ENCODE measurements around the gene NAB1. TPM values are rescaled to one million over a fixed set of nuclear protein-coding genes. Genes with fewer than 3 reads are reported as not detected.
A peak's percentile ranks its signal among the peaks of the same experiment; 100 is the strongest.

NAB1 gene
- total and polyA plus RNA-seq, 8 donors = 14.2 to 121 (median 35.3) TPM

DNA sequence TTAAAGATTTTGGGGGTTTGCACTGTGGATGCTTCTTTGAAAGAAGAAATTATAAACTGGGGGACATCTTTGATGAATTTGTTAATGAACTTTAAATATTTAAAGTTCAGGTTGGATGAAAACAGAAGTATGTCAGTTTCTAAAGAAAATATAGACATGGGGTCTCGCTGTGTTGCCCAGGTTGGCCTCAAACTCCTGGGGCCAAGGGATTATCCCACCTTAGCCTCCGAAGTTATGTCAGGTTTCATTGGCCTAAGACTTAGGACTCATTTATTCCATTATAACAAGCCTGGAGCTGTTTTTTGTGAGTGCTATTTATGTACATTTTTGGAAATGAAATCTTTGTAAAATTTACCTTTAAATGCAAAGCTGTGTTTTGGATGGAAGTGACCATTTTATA, 2.5 kb downstream of the NAB1 start:
- Histone ChIP-seq H3K4me1 (peaks cover 8 to 81% (median 47%) of the 10 kb centered on the region in 4 donors), H3K27ac (no peak overlapping the region), H3K9me3 (no peaks in the 10 kb centered on the region), H3K36me3 (no peaks in the 10 kb centered on the region), H3K27me3 (no peaks in the 10 kb centered on the region), H3K4me3 (peak overlapping the region in 1 of 4 donors; percentile 71)
- no peak for DNase-seq
- 80 to 95% (median 91%) methylated on average over 2 of the region's 2 CpGs for WGBS, 5 donors
- TF ChIP-seq EP300 (IDR thresholded peaks at IDR 0.05) (no peak), POLR2A (IDR thresholded peaks at IDR 0.05) (no peak), POLR2AphosphoS5 (IDR thresholded peaks at IDR 0.05) (no peak)
- TF ChIP-seq, protein P1, sequence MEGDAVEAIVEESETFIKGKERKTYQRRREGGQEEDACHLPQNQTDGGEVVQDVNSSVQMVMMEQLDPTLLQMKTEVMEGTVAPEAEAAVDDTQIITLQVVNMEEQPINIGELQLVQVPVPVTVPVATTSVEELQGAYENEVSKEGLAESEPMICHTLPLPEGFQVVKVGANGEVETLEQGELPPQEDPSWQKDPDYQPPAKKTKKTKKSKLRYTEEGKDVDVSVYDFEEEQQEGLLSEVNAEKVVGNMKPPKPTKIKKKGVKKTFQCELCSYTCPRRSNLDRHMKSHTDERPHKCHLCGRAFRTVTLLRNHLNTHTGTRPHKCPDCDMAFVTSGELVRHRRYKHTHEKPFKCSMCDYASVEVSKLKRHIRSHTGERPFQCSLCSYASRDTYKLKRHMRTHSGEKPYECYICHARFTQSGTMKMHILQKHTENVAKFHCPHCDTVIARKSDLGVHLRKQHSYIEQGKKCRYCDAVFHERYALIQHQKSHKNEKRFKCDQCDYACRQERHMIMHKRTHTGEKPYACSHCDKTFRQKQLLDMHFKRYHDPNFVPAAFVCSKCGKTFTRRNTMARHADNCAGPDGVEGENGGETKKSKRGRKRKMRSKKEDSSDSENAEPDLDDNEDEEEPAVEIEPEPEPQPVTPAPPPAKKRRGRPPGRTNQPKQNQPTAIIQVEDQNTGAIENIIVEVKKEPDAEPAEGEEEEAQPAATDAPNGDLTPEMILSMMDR (IDR thresholded peaks at IDR 0.05) = no peak
- intact Hi-C loops (cut with DNase I; ENCODE audit: low total_unique reads) = loop anchor here (10.0 kb wide), 1 partner anchor 117 kb away; the partner anchor contains the start of gene NEMP2

DNA sequence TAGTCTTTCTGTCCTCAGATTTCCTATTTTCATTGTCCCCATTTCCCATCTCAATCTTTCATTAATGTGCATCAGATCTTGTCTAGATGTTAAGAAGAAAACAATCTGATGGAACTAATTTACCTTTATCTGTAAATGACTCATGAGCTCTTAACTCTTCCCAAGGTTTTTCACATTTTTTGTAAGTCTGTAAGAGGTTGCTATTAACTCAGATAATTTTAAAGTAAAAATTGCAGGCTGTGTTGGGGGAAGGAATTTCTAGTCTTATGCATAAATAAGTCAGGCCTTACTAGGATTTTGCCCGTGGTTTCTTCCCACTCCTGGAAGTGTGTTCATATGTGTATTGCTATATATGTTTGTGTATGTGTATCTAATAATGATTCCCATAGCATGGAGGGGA, 4.3 kb downstream of the NAB1 start:
- no peak for DNase-seq
- H3K4me3 ChIP-seq = no peak overlapping the region
- TF ChIP-seq, protein P1 (IDR thresholded peaks at IDR 0.05) = no peak
- TF ChIP-seq POLR2AphosphoS5 (IDR thresholded peaks at IDR 0.05) (no peak), EP300 (IDR thresholded peaks at IDR 0.05) (no peak), POLR2A (IDR thresholded peaks at IDR 0.05) (no peak)
- no peak overlapping the region for H3K27ac ChIP-seq
- no peaks in the 10 kb centered on the region for H3K9me3 ChIP-seq
- H3K4me1 ChIP-seq = peaks cover 15 to 79% (median 48%) of the 10 kb centered on the region in 4 donors
- 78 to 86% (median 81%) methylated on average over 1 of the region's 1 CpG for WGBS, 5 donors
- no peaks in the 10 kb centered on the region for H3K27me3 ChIP-seq
- intact Hi-C loops (cut with DNase I; ENCODE audit: low total_unique reads) = loop anchor here (10.0 kb wide), 1 partner anchor 118 kb away; the partner anchor contains the start of gene NEMP2
- no peaks in the 10 kb centered on the region for H3K36me3 ChIP-seq

DNA sequence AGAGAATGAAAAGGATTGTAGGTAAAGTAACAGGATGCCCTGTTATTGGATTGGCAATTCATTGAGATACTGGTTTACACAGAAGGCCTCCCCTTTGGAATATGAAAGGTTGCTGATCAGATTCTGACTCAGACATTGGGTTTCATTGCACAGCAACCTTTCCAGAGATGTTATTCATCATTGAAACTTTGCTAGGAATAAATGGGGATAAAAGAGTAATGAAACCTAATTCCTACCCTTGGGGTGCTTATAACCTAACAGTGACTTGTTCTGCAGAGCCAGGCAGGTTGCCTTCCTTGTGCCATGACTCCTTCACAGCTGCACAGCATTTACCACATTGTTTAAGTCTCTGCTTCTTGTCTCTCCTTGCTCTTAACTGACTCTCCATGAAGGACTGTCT, 5.0 kb downstream of the NAB1 start:
- Histone ChIP-seq H3K27me3 (no peaks in the 10 kb centered on the region), H3K4me3 (no peak overlapping the region), H3K36me3 (no peaks in the 10 kb centered on the region), H3K9me3 (no peaks in the 10 kb centered on the region), H3K4me1 (peaks cover 15 to 82% (median 50%) of the 10 kb centered on the region in 4 donors), H3K27ac (no peak overlapping the region)
- intact Hi-C loops (cut with DNase I; ENCODE audit: low total_unique reads) = loop anchor here (10.0 kb wide), 1 partner anchor 119 kb away; the partner anchor contains the start of gene NEMP2
- no peak for DNase-seq
- TF ChIP-seq, protein P1 (IDR thresholded peaks at IDR 0.05) = no peak
- TF ChIP-seq EP300 (IDR thresholded peaks at IDR 0.05) (no peak), POLR2A (IDR thresholded peaks at IDR 0.05) (no peak)

DNA sequence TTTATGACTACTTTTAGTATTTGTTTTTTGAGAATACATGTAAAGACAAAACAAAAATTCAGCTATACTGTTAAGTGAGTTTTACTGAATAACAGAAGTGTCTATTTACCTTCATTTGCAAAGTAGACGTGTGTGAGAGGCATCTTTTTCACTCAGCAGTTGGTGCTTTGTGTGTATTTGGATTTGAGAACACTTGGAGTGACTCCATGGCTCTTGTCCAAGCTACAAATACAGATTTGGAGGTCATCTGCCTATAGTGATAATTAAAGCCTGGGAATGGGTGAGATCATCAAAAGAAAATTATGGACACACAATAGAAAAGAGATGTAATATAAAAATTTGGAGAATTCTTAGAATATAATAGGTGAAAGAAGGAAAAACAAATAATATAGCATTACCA, 6.2 kb downstream of the NAB1 start:
- Histone ChIP-seq H3K9me3 (no peaks in the 10 kb centered on the region), H3K27ac (no peak overlapping the region), H3K4me3 (no peak overlapping the region), H3K36me3 (peaks cover 0 to 10% (median 7%) of the 10 kb centered on the region in 4 donors), H3K4me1 (peaks cover 15 to 84% (median 48%) of the 10 kb centered on the region in 4 donors), H3K27me3 (no peaks in the 10 kb centered on the region)
- DNase-seq = no peak
- TF ChIP-seq, protein P1 (IDR thresholded peaks at IDR 0.05) = no peak
- TF ChIP-seq EP300 (IDR thresholded peaks at IDR 0.05) = no peak
- TF ChIP-seq POLR2AphosphoS5 (IDR thresholded peaks at IDR 0.05) = no peak
- no peak for TF ChIP-seq POLR2A (IDR thresholded peaks at IDR 0.05)
- WGBS, 5 donors = 10 to 34% (median 25%) methylated on average over 1 of the region's 1 CpG
- intact Hi-C loops (cut with DNase I; ENCODE audit: low total_unique reads) = loop anchor here (10.0 kb wide), 1 partner anchor 120 kb away; the partner anchor contains the start of gene NEMP2

All from stomach (tissue), 9 donors.